Activated naive CD4-positive, alpha-beta T cell treated with anti-CD3 and anti-CD28 coated beads, Interleukin-2, amount 50 U/mL, for 72 hours (primary cell): ENCODE measurements around the gene TSEN34. TPM values are rescaled to one million over a fixed set of nuclear protein-coding genes. Genes with fewer than 3 reads are reported as not detected.
"Not testable (repeated sequence)": the region's sequence is repeated elsewhere in the genome, so short reads cannot be mapped to it uniquely, and the experiment has no call there.

Source experiments
- ATAC-seq, 2 donors: fragments of 150-1000 bp; cut with Tn5 transposase; 2 replicates each; pipeline ENCODE4 v1.10.0; 2021; ENCODE audit warnings: mild to moderate bottlenecking in 2 of 2, moderate library complexity in 2 of 2
- DNase-seq, 2 donors: peaks; one replicate each; pipeline ENCODE4 v3.0.0; 2021 to 2022; ENCODE audit warnings: low spot score in 2 of 2
- H3K27ac Mint-ChIP-seq, 2 donors: one replicate each; pipeline ENCODE4 v1.8.0; 2022; ENCODE audit warnings: mild to moderate bottlenecking in 2 of 2, mixed read lengths in 2 of 2
- H3K36me3 Mint-ChIP-seq, 2 donors: one replicate each; pipeline ENCODE4 v1.8.0; 2022; ENCODE audit warnings: mixed read lengths in 2 of 2
- H3K9me3 Mint-ChIP-seq, 2 donors: one replicate each; pipeline ENCODE4 v1.8.0; 2022; ENCODE audit warnings: mixed read lengths in 2 of 2
- total RNA-seq, 2 donors: library from RNA; stranded (reverse); gene quantifications; one replicate each; pipeline ENCODE4 v1.2.3, GENCODE V29; 2022

Gene TSEN34
- total RNA-seq, 2 donors from 2014 or later: 10.2 to 15.8 TPM

DNA sequence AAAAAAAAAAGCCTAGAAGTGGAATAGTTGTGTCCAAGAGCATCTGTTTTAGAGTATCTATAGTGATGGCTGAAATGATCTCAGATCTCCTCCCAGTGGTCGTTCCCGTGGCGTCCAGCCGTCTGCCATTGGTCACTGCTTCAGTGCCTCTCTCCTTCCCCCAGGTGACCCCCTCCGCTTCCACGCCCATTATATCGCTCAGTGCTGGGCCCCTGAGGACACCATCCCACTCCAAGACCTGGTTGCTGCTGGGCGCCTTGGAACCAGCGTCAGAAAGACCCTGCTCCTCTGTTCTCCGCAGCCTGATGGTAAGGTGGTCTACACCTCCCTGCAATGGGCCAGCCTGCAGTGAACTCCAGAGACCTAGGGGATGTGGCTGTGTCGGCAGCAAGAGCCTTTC is 1.9 kb downstream of the TSEN34 start:
- Mint-ChIP-seq H3K9me3 (no peaks in the 10 kb centered on the region), H3K27ac (no peak overlapping the region), H3K36me3 (peaks cover 0 to 6% of the 10 kb centered on the region in 2 donors)
- DNase-seq: no peak
- no peak for ATAC-seq

DNA sequence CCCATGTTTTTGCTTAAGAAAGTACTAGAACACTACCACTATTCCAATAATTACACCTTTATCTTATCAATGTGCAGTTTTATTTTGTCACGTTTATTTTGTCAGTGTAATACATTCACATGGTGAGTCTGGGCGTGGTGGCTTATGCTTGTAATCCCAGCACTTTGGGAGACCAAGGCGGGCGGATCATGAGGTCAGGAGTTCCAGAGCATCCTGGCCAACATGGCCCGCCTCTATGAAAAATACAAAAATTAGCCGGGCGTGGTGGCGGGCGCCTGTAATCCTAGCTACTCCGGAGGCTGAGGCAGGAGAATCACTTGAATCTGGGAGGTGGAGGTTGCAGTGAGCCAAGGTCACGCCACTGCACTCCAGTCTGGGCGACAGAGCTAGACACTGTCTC is 3.4 kb downstream of the TSEN34 start:
- ATAC-seq, H3K36me3 Mint-ChIP-seq, DNase-seq, H3K9me3 Mint-ChIP-seq, H3K27ac Mint-ChIP-seq: not testable (repeated sequence)

DNA sequence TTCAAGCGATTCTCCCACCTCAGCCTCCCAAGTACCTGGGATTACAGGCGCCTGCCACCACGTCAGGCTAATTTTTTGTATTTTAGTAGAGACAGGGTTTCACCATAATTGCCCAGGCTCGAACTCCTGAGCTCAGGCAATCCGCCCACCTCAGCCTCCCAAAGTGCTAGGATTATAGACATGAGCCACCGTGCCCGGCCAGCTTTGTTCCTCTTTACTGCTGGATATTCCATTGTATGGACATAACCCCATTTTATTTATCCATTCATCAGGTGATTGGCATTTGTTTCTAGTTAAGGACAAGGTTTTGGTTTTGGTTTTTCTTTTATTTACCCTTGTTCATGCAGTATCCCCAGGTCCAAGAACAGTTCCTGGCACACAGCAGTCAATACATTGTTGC is 5.4 kb downstream of the TSEN34 start:
- H3K27ac Mint-ChIP-seq: no peak overlapping the region
- peaks cover 11% of the 10 kb centered on the region in 2 donors for H3K36me3 Mint-ChIP-seq
- ATAC-seq (no peak), DNase-seq (no peak)
- H3K9me3 Mint-ChIP-seq: no peaks in the 10 kb centered on the region

DNA sequence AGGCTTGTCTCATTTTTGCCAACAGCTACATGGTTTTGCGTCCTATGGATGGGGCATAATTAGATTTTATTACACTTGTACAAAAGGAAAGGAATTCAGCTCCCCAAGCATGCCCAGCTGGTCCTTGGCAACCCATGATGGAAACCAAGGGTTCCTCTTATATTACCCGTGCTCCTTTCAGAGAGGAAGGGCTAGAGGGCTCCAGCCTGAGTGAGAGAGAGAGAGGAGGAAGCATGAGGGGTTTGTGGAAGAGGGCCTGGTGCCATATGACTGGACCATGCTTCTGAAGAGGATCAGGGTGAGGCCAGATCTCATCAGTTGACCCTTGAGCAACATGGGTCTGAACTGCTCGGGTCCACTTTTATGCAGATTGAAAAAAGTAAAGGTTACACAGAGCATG is 6.0 kb downstream of the TSEN34 start:
- peaks cover 16 to 17% of the 10 kb centered on the region in 2 donors for H3K36me3 Mint-ChIP-seq

DNA sequence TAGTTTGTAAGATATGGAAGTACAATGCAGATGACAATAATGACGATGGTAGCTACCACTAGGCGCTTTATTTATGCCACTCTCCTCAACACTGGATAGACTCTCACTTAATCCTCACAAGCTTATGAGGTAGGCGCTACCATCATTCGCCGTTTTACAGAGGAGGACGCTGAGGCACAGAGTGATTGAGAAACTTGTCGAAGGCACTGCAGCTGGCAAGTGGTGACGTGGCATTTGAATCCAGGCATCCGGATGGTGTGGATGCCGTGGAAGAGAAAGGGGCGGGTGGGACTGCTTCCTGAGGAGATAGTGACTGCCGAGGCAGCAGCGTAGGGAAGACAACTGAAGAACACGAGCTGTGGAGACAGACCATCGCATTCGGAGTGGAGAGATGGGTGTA is 8.3 kb downstream of the TSEN34 start:
- Mint-ChIP-seq H3K9me3 (no peaks in the 10 kb centered on the region), H3K27ac (peak overlapping the region; percentile 88 to 93), H3K36me3 (peaks cover 32 to 40% of the 10 kb centered on the region in 2 donors)
- DNase-seq (no peak), ATAC-seq (no peak)

More for the DNA sequence above, 6.0 kb downstream of the TSEN34 start:
- Mint-ChIP-seq H3K9me3 (no peaks in the 10 kb centered on the region), H3K27ac (no peak overlapping the region)
- DNase-seq: no peak
- no peak for ATAC-seq

DNA sequence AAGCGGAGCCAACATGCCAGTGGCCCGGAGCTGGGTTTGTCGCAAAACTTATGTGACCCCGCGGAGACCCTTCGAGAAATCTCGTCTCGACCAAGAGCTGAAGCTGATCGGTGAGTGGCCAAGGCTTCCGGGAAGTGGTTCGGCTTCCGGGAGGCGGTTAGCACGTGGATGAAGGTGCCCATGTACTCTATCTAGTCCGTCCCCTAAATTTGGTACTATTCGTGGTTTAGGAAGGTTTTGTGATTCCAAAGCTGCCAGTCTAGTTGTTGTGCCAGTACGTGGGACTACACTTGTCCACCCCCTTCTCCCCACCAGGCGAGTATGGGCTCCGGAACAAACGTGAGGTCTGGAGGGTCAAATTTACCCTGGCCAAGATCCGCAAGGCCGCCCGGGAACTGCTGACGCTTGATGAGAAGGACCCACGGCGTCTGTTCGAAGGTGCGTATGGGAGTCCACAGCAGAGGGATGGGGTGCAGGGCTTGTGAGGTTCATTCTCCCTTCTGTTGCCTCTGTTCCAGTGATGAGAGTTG is 10.1 kb downstream of the TSEN34 start:
- H3K9me3 Mint-ChIP-seq: no peaks in the 10 kb centered on the region
- ATAC-seq (no peak), DNase-seq (no peak)
- H3K27ac Mint-ChIP-seq: peak overlapping the region; percentile 93 to 100
- peaks cover 43 to 52% of the 10 kb centered on the region in 2 donors for H3K36me3 Mint-ChIP-seq

DNA sequence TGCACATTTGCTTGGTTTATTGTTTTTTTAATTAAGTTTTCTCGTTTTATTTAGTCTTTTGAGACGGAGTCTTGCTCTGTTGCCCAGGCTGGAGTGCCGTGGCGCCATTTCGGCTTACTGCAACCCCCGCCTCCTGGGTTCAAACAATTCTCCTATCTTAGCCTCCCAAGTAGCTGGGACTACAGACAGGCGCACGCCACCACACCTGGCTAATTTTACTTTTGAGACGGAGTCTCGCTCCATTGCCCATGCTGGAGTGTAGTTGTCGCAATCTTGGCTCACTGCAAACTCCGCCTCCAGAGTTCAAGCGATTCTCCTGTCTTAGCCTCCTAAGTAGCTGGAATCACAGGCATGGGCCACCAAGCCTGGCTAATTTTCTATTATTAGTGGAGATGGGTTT is 10.9 kb downstream of the TSEN34 start:
- Mint-ChIP-seq H3K9me3 (no peaks in the 10 kb centered on the region), H3K36me3 (peaks cover 43 to 58% of the 10 kb centered on the region in 2 donors), H3K27ac (peak overlapping the region; percentile 93 to 100)
- DNase-seq (no peak), ATAC-seq (no peak)

DNA sequence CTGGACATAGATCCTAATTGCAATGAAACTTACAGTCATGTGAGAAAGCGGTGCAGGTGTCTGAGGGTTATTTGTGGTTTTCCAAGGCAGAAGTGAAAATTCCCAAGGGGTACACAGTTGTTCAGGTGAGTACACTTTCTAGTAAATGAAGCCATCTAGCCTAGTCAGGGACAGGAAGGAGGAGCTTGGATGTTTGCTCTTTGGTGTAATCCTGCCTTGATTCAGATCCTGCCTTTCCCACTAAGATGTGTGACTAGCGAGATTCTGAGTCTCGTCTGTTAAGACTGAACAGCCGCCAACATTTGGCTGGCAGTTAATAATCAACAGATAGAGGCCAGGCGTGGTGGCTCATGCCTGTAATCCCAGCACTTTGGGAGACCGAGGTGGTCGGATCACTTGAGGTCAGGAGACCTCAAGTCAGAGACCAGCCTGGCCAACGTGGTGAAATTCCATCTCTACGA is 12.1 kb downstream of the TSEN34 start:
- peak overlapping the region; percentile 56 to 100 for H3K27ac Mint-ChIP-seq
- DNase-seq: no peak
- ATAC-seq: no peak
- H3K9me3 Mint-ChIP-seq: no peaks in the 10 kb centered on the region
- H3K36me3 Mint-ChIP-seq: peaks cover 43 to 69% of the 10 kb centered on the region in 2 donors

DNA sequence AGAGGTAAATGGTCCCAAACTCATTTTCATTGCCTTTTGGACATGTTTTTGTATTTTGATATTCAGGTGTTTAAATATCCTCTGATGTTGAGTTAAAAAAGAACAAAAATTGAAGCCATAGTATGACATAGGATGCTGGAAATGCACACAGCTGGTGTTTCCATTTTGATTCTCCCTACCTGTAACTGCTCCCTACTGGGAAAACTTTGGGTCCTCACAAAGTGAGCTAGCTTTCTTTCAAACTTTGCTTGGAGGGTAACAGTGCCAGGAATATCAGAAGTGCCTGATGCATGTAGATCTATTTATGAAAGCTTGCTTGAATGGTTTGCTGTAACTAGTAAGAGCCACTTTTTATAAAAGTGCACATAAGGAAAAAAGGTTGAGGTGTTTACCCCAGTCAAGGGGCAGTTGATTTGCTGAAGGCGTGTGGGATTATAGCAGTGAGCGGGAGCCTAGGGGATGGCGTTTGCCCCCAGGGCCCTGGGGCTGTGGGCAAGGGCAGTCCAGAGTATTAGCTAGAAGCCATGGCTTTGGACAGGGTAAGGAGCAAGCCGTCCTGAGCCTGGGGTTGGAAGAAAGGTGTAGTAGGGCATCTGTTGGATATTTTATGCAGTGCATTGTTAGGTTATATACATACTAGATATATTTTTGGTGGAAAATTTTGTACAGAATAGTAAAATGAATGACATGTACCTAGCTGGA is 13.8 kb downstream of the TSEN34 start:
- H3K27ac Mint-ChIP-seq: peak overlapping the region; percentile 61 to 88

DNA sequence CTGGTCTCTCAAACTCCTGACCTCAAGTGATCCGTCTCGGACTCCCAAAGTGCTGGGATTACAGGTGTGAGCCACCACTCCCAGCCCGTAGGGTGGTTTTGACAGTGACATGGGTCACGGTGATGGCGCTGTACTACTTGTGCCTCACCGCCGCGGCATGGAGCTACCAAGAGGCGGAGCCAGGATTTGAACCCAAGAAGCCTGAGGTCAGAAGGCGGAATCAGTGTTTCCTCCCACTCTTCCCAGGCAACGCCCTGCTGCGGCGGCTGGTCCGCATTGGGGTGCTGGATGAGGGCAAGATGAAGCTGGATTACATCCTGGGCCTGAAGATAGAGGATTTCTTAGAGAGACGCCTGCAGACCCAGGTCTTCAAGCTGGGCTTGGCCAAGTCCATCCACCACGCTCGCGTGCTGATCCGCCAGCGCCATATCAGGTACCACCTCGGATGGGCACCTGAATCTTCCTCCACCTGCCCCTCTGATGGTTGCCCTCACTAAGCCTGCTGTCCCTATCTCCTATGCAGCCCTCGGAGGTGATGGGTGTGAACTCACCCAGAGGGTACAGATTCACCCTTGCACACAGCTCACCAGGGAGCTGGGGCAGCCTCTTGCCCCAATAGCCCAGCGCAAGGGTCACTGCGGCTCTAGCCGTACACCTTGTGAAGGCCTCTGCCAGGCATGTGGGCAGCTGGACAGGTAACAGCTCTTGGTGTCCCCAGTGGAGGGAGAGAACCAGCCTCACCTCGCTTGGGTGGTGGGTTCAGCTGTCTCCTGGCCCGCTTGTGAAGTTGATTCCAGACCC is 15.1 kb downstream of the TSEN34 start:
- DNase-seq (no peak), ATAC-seq (no peak)
- H3K9me3 Mint-ChIP-seq: no peaks in the 10 kb centered on the region
- peaks cover 40 to 78% of the 10 kb centered on the region in 2 donors for H3K36me3 Mint-ChIP-seq
- peak overlapping the region; percentile 81 to 91 for H3K27ac Mint-ChIP-seq

More for the DNA sequence above, 13.8 kb downstream of the TSEN34 start:
- ATAC-seq (no peak), DNase-seq (no peak)
- Mint-ChIP-seq H3K9me3 (no peaks in the 10 kb centered on the region), H3K36me3 (peaks cover 43 to 77% of the 10 kb centered on the region in 2 donors)

DNA sequence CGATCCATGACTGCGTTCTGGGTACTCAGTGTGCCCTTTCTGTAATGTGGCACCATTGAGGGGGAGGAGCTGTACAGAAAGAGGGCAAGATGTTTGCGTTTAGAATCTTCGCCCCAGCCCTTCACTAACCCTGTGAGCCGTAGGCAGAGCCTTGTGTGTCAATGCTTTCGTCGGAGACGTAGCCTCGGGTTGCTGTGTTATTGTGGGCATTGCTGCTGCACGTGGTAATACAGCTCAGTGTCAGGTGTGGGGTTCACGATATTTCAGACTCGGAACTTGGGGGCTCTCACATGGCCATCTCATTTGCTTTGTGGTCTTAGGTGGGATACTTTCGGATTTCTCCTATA is 15.7 kb downstream of the TSEN34 start:
- no peaks in the 10 kb centered on the region for H3K9me3 Mint-ChIP-seq
- H3K36me3 Mint-ChIP-seq: peaks cover 35 to 74% of the 10 kb centered on the region in 2 donors
- ATAC-seq: no peak
- H3K27ac Mint-ChIP-seq: peak overlapping the region; percentile 81 to 91
- no peak for DNase-seq

DNA sequence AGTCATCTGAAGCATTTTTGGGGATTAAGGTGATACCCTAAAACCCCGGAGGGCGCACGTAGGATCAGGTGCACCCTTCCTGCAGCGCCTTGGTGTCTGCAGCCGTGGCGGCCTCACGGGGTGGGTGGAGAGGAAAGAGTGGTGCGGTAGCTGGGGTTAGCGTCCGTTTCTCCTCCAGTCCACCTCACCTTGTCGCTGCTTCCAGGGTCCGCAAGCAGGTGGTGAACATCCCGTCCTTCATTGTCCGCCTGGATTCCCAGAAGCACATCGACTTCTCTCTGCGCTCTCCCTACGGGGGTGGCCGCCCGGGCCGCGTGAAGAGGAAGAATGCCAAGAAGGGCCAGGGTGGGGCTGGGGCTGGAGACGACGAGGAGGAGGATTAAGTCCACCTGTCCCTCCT is 16.1 kb downstream of the TSEN34 start:
- not testable (repeated sequence) for ATAC-seq, H3K9me3 Mint-ChIP-seq, DNase-seq
- H3K36me3 Mint-ChIP-seq: peaks cover 31 to 70% of the 10 kb centered on the region in 2 donors
- H3K27ac Mint-ChIP-seq: peak overlapping the region; percentile 81 to 91

DNA sequence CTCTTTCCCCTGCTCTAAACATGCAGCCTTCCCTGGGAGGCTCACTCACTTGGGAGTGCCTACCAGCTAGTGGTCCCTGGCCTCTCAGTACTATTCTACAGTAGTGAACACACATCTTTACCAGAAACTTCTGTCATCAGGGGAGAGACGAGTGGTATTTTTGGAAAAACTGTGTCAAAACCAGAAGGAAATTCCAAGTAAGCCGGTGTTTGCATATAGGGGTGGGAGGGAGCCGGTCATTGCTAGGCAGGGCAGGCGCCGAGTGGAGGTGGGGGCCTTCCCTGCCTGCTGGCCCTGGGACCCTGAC is 16.5 kb downstream of the TSEN34 start:
- Mint-ChIP-seq H3K9me3 (no peaks in the 10 kb centered on the region), H3K36me3 (peaks cover 28 to 68% of the 10 kb centered on the region in 2 donors), H3K27ac (peak overlapping the region; percentile 81 to 91)
- DNase-seq (no peak), ATAC-seq (peak; percentile 13 to 16)

DNA sequence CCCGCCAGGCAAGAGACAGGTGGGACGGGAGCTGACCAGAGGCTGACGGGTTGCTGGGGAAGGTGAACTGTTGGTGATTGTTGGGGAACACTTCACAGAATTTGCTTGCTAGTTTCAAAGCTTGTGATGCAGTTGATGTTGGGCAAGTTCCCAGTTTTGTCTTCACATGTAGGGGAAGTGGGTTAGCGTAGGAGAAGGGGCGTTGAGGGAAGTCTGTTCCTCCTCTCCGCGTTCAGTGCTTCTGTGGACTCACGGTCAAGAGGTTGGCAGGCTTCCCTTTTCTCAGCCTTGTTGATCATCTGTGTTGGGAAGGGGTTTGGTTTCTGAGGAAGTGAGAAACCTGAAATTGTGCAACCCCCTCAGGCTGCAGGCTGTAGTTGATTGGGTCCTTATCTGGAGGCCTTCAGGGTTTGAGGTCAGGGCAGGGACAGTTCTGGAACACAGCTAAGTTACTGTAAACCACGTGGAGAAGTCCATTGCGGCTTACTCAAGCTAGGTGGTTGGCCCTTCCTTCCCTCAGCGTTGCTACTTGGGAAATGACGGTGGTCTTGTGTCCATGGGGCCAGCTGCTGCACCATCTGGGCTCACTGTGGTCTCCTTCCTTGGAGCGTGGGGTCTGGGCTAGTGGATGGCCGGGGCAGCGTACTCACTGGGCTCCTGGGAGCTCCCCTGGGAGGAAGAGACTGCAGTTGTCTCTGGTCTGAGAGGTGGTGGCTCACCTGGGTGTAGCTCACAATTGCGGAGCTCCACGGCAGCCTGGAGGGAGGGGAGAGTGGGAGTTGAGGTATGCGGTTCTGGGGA is 17.1 kb downstream of the TSEN34 start:
- peak; percentile 9 to 36 for ATAC-seq
- peaks cover 28 to 68% of the 10 kb centered on the region in 2 donors for H3K36me3 Mint-ChIP-seq
- DNase-seq: peak in 1 of 2 donors; percentile 52
- peak overlapping the region; percentile 81 to 91 for H3K27ac Mint-ChIP-seq
- no peaks in the 10 kb centered on the region for H3K9me3 Mint-ChIP-seq

DNA sequence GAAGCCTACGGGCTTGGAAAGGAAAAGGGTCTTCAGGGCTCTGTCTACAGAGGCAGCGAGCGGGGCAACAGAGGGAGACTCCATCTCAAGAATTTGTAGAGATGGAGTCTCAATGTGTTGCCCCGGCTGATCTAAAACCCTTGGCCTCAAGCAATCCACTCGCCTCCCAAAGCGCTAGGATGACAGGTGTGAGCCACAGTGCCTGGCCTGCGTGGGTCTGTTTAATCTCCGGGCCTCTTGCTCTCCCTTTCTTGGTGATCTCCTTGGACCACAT is 17.6 kb downstream of the TSEN34 start:
- DNase-seq (no peak), ATAC-seq (no peak)
- Mint-ChIP-seq H3K27ac (peak overlapping the region; percentile 81 to 91), H3K36me3 (peaks cover 25 to 65% of the 10 kb centered on the region in 2 donors), H3K9me3 (no peaks in the 10 kb centered on the region)

DNA sequence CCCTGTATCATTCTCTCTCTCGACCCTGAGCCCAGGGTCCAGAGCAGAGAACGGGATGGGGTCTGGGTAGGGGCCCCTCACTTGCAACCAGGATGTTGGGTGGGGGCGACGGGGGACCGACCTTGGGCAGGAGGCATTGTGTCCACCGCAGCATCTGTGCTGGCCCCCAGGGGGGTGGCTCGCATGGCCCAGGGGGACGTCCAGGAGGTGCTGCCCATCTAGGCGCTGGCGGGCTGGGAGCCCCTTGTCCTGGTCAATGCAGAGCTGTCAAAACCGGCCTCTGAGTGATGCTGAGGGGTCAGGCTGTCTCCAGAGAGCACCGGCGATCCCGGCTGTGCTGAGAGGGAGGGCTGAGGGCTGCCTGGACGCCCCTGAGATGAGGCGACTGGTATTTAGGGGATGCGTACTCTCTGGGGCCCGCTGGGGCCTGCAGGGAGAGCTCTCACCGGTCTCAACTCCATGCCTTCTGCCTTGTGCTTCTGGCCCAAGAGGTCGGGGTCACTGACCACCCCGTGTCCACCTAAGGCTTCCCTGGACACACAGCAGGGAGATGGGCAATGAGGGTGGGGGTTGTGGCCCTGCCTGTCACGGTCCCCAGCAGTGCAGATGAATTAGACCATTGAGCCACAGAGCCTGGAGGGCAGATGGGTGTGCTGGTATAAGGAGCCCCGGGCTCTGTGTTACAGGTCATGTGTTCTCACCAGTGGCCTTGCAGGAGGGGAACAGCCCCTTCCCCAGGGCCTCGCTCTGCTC is 18.1 kb downstream of the TSEN34 start:
- peaks cover 25 to 60% of the 10 kb centered on the region in 2 donors for H3K36me3 Mint-ChIP-seq
- peak in 1 of 2 donors; percentile 3 for ATAC-seq
- H3K27ac Mint-ChIP-seq: peak overlapping the region; percentile 81 to 91
- H3K9me3 Mint-ChIP-seq: no peaks in the 10 kb centered on the region
- DNase-seq: no peak
